Uterus (tissue), 4 donors: ENCODE measurements around the gene SCG2. TPM values are rescaled to one million over a fixed set of nuclear protein-coding genes. Genes with fewer than 3 reads are reported as not detected.

Experiments used
- DNase-seq, 2 donors: peaks; one replicate each; pipeline ENCODE4 v3.0.0-alpha.2; 2019 to 2020
- H3K27ac ChIP-seq, 2 donors: fragments of 200-600 bp; sonication (generic); 1 replicate in 1 of 2; 2 replicates in 1 of 2; pipeline ENCODE4 v1.5.1; 2016 to 2018
- H3K27me3 ChIP-seq, 2 donors: fragments of 200-600 bp; sonication (generic); one replicate each; pipeline ENCODE4 v1.5.1; 2018 to 2019; ENCODE audit warnings: control low read depth in 1 of 2
- H3K36me3 ChIP-seq, 2 donors: fragments of 200-600 bp; sonication (generic); one replicate each; pipeline ENCODE4 v1.5.1; 2019; ENCODE audit warnings: control low read depth in 1 of 2
- H3K4me1 ChIP-seq, 2 donors: fragments of 200-600 bp; sonication (generic); one replicate each; pipeline ENCODE4 v1.5.1; 2018 to 2019; ENCODE audit warnings: control low read depth in 1 of 2
- H3K4me3 ChIP-seq, 2 donors: fragments of 200-600 bp; sonication (generic); 1 replicate in 1 of 2; 2 replicates in 1 of 2; pipeline ENCODE4 v1.5.1; 2018 to 2019; ENCODE audit warnings: mild to moderate bottlenecking in 1 of 2
- H3K9me3 ChIP-seq, 2 donors: fragments of 200-600 bp; sonication (generic); one replicate each; pipeline ENCODE4 v1.5.1; 2019; ENCODE audit warnings: control low read depth in 1 of 2
- POLR2A ChIP-seq, 2 donors: fragments of 450-650 bp; IDR thresholded peaks; one replicate each; pipeline ENCODE4 v1.6.1; 2016; ENCODE audit warnings: antibody characterized with exemption in 2 of 2, mild to moderate bottlenecking in 1 of 2, moderate library complexity in 1 of 2
- intact Hi-C: fragments of 100-400 bp; cut with DNase I; formaldehyde crosslinking; loops from one replicate; pipeline ENCODE4 v1.15.1; 2023; ENCODE audit warnings: low total_unique reads
- total RNA-seq, 4 donors: library from RNA; depleted of rRNA in 3 of 4; stranded (reverse); fragments of >200 nt in 3 of 4; gene quantifications; one replicate each; pipeline versions ENCODE4 v1.1.0 to v1.2.4, GENCODE V29; 2014 to 2023
- TF ChIP-seq, protein P1 (sequence below), 4 experiments: fragments of 200-600 bp in 2 of 4; fragments of 450-650 bp in 2 of 4; sonication (generic) in 2 of 4; IDR thresholded peaks; one replicate each; pipeline ENCODE4 v1.5.1; 2016 to 2019; ENCODE audit warnings: antibody characterized with exemption in 4 of 4, mild to moderate bottlenecking in 2 of 4, moderate library complexity in 1 of 4
- donor health status: DM: yes; HTN: yes; CAD: no.

The SCG2 gene
- total RNA-seq, 4 donors from 2014 or later = 0.95 to 5.0 TPM; not detected in 2

DNA sequence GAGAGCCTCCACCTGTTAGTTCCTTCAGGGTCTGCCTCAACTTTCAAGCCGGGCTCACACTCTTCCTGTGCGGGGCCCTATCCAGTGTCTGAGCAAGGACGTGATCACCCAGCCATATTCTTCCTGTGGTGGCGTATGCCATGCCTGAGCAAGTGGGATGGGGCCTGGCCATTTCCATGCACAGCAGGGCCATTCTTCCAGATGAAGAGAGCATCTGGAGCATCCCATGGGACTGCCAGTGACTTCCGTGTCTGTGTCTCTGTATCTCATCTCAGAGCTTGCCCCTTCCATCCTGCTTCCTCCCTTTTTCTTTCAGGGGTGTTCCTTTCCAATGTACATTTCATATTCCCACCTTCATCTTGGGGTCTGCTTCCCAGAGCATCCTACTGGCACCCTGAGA, 20.2 kb downstream of the SCG2 start:
- Histone ChIP-seq H3K27ac (no peak overlapping the region), H3K4me3 (no peak overlapping the region), H3K27me3 (no peaks in the 10 kb centered on the region), H3K36me3 (no peaks in the 10 kb centered on the region), H3K4me1 (no peaks in the 10 kb centered on the region), H3K9me3 (no peaks in the 10 kb centered on the region)
- no peak for DNase-seq
- no peak for TF ChIP-seq POLR2A (IDR thresholded peaks at IDR 0.05)
- TF ChIP-seq, protein P1, sequence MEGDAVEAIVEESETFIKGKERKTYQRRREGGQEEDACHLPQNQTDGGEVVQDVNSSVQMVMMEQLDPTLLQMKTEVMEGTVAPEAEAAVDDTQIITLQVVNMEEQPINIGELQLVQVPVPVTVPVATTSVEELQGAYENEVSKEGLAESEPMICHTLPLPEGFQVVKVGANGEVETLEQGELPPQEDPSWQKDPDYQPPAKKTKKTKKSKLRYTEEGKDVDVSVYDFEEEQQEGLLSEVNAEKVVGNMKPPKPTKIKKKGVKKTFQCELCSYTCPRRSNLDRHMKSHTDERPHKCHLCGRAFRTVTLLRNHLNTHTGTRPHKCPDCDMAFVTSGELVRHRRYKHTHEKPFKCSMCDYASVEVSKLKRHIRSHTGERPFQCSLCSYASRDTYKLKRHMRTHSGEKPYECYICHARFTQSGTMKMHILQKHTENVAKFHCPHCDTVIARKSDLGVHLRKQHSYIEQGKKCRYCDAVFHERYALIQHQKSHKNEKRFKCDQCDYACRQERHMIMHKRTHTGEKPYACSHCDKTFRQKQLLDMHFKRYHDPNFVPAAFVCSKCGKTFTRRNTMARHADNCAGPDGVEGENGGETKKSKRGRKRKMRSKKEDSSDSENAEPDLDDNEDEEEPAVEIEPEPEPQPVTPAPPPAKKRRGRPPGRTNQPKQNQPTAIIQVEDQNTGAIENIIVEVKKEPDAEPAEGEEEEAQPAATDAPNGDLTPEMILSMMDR (IDR thresholded peaks at IDR 0.05) = no peak
- intact Hi-C loops = no loop called here

DNA sequence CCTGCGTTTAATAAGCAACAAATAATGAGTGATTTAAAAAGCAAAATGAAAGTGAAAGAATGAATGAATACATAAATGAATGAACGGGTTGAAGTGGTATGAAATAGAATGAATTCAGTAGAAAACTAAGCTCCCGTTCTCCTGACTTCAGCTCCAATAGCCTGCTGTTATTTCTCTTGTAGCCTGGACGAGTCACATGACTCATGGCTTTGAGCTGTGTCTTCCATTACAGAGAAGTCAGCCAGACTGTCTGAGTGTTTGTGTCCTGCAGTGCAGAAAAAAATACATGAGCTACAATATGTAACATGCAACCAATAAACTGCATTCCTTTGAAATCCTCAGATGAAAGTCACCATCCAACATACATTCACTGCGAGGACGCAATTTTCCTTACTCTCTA, 21.2 kb downstream of the SCG2 start:
- H3K36me3 ChIP-seq = no peaks in the 10 kb centered on the region
- no peaks in the 10 kb centered on the region for H3K9me3 ChIP-seq
- H3K27me3 ChIP-seq = no peaks in the 10 kb centered on the region
- H3K4me1 ChIP-seq = no peaks in the 10 kb centered on the region
- no peak for DNase-seq
- intact Hi-C loops = no loop called here
- TF ChIP-seq, protein P1 (IDR thresholded peaks at IDR 0.05) = no peak
- no peak for TF ChIP-seq POLR2A (IDR thresholded peaks at IDR 0.05)
- no peak overlapping the region for H3K4me3 ChIP-seq
- no peak overlapping the region for H3K27ac ChIP-seq

DNA sequence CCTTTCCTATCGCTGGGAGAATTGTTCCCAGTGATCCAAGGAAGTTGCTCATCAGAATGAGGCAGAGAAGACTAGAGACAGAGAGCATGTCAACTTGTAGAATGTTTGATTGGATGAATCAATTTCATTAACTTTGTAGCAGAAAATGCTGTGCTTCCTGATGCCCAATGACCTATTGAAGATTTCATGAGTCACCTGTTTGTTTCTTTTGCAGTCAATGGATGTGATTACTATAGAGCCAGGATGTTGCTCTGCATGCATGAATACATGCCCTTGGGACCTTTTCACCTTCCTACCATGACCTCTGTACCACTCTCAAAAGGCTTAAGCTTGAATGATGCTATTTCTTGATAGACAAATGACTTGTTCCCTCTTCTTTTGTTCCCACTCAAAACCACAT, 23.3 kb downstream of the SCG2 start:
- TF ChIP-seq, protein P1 (IDR thresholded peaks at IDR 0.05) = no peak
- TF ChIP-seq POLR2A (IDR thresholded peaks at IDR 0.05) = no peak
- intact Hi-C loops = no loop called here

DNA sequence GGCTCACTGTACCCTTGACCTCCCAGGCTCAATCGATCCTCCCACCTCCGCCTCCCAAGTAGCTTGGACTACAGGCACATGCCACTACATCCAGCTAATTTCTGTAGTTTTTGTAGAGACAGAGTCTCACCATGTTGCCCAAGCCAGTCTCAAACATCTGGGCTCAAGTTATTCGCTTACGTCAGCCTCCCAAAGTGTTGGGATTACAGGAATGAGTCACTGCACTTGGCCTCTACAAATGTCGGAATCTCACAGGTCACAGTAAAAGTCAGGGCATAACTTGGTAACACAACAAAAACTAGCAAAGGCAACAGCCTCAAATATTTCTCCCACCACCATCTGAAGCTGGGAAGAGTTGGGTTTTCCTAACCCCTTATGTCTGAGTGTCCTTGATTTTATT, 25.3 kb downstream of the SCG2 start:
- no peak overlapping the region for H3K27ac ChIP-seq
- H3K36me3 ChIP-seq = no peaks in the 10 kb centered on the region
- no peak for TF ChIP-seq POLR2A (IDR thresholded peaks at IDR 0.05)
- TF ChIP-seq, protein P1 (IDR thresholded peaks at IDR 0.05) = no peak
- intact Hi-C loops = no loop called here
- no peak for DNase-seq
- H3K4me1 ChIP-seq = no peaks in the 10 kb centered on the region
- no peaks in the 10 kb centered on the region for H3K9me3 ChIP-seq
- H3K4me3 ChIP-seq = no peak overlapping the region
- no peaks in the 10 kb centered on the region for H3K27me3 ChIP-seq

More for the DNA sequence above, 23.3 kb downstream of the SCG2 start:
- DNase-seq = no peak
- Histone ChIP-seq H3K27me3 (no peaks in the 10 kb centered on the region), H3K4me1 (no peaks in the 10 kb centered on the region), H3K9me3 (no peaks in the 10 kb centered on the region), H3K36me3 (no peaks in the 10 kb centered on the region), H3K4me3 (no peak overlapping the region), H3K27ac (no peak overlapping the region)

DNA sequence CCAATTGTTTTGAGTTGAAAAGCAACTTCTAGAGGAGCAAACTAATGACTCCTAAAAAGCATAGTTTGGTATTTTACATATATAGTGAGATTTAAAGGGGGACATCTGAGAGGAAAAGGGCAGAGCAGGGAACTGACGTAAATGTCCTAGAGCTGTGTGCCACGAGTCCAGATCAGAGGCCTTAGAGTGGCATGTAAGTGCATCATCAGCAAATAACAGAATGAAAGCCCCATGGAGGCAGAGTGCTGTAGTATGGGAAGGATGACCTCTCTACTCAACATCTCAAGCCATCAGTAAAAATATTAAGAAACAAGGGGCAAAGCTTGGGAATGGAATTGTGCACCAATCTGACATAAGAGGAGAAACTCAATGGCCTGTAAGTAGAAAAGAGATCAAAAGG, 31.4 kb downstream of the SCG2 start:
- DNase-seq = no peak
- intact Hi-C loops = no loop called here

More for the DNA sequence above, 31.4 kb downstream of the SCG2 start:
- no peaks in the 10 kb centered on the region for H3K4me1 ChIP-seq
- no peaks in the 10 kb centered on the region for H3K36me3 ChIP-seq
- H3K9me3 ChIP-seq = no peaks in the 10 kb centered on the region
- H3K27ac ChIP-seq = no peak overlapping the region
- no peaks in the 10 kb centered on the region for H3K27me3 ChIP-seq
- TF ChIP-seq POLR2A (IDR thresholded peaks at IDR 0.05) = no peak
- TF ChIP-seq, protein P1 (IDR thresholded peaks at IDR 0.05) = no peak
- no peak overlapping the region for H3K4me3 ChIP-seq
